Fibroblast of pulmonary artery (primary cell): ENCODE results near the gene MBD3.
"Not testable (repeated sequence)": the region's sequence is repeated elsewhere in the genome, so short reads cannot be mapped to it uniquely, and the experiment has no call there.

Source experiments
- DNase-seq: peaks from one replicate; pipeline ENCODE4 v3.0.0-alpha.2; 2010; ENCODE audit warnings: low read depth
- H3K4me3 ChIP-seq: replicated peaks from 2 replicates; pipeline ENCODE4 v1.5.1; 2011; ENCODE audit warnings: low read depth, mild to moderate bottlenecking, control low read depth, low read length, moderate library complexity
- CTCF ChIP-seq: IDR thresholded peaks from 2 replicates; pipeline ENCODE4 v1.5.1; 2011; ENCODE audit warnings: mild to moderate bottlenecking, control low read depth, low read length, inconsistent platforms; ENCODE audit errors: missing control alignments

The MBD3 gene

GRCh38 chr19:1533510-1534150 is 59.0 kb downstream of the MBD3 start:
- H3K4me3 ChIP-seq = no peak overlapping the region
- TF ChIP-seq CTCF = no peak
- no peak for DNase-seq

- no peak for TF ChIP-seq CTCF
- no peak for DNase-seq
- H3K4me3 ChIP-seq = no peak overlapping the region
Observed at GRCh38 chr19:1532003-1532402, 60.7 kb downstream of the MBD3 start.

GRCh38 chr19:1531587-1531986 is 61.1 kb downstream of the MBD3 start:
- DNase-seq = no peak
- no peak overlapping the region for H3K4me3 ChIP-seq
- no peak for TF ChIP-seq CTCF

- not testable (repeated sequence) for DNase-seq, H3K4me3 ChIP-seq
Observed at GRCh38 chr19:1530856-1531255, 61.8 kb downstream of the MBD3 start.

GRCh38 chr19:1529430-1529816 is 63.2 kb downstream of the MBD3 start:
- no peak overlapping the region for H3K4me3 ChIP-seq
- no peak for TF ChIP-seq CTCF
- DNase-seq = no peak

DNA sequence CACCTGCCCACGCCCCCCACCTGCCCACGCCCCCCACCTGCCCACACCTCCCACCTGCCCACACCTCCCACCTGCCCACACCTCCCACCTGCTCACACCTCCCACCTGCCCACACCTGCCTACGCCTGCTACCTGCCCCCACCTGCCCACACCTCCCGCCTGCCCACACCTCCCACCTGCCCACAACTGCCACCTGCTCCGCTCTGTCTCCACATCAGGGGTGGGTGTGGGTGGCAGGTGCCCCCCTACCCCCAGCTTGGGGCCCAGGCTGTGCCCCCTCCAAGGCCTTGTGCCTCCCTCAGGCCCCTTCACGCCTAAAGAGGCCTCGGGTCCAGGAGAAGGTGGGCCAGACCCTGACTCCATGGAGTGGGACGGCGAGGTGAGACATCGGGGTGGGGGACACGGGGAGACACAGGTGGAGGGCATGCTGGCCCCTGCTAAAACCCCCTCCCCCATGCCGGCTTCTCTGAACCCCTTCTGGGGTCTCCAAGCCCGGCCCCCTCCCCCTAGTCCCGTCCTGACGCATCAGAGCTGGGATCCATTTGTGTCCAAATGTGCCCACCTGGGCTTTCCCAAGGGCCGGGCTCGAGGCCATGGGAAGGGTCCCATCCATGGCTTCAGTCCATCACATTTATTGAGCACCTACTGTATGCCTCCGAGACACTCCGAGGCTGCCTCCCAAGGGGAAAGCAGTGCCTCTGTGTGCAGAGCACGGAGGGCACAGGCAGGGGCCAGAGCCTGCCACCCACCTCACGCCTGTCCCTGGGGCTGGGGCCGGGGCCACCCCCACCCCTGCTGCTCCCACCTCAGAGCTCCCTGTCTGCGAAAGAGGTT is 63.9 kb downstream of the MBD3 start:
- no peak for DNase-seq
- TF ChIP-seq CTCF = no peak
- H3K4me3 ChIP-seq = no peak overlapping the region

DNA sequence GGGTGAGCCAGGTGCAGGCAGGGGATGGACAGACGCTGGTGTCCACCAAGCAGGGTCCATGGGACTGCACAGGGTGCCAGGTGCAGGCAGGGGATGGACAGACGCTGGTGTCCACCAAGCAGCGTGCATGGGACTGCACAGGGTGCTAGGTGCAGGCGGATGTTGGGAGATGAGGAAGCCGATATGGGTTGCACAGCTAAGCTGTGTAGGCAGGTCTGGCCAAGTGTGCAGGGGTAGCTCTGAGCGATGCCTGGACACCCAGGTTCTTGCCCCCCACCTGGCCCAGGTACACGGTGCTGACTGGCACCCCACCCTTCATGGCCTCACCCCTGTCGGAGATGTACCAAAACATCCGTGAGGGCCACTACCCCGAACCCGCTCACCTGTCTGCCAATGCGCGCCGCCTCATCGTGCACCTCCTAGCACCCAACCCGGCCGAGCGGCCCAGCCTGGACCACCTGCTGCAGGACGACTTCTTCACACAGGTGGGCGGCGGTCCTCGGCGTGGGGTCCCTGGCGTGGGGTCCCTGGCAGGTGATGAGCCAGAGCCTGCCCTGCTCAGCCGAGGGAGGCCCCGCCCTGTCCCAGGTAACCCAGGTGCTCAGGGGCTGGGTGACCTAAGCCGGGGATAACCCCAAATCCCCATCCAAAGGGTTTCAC is 64.9 kb downstream of the MBD3 start:
- no peak overlapping the region for H3K4me3 ChIP-seq
- no peak for TF ChIP-seq CTCF
- no peak for DNase-seq
